SU-DHL-6 (cell line): ENCODE measurements around the gene RBM28.

Experiments
- H2AFZ ChIP-seq: fragments of 200-600 bp; sonication (generic); 2 replicates; pipeline ENCODE4 v1.6.1; 2014; ENCODE audit warnings: low read depth, mild to moderate bottlenecking, moderate library complexity, mixed read lengths, antibody characterized with exemption, low read length; ENCODE audit not compliant: severe bottlenecking
- H3F3A ChIP-seq: fragments of 200-600 bp; shearing (Covaris generic); 2 replicates; pipeline ENCODE4 v1.6.0; 2016; ENCODE audit warnings: antibody characterized with exemption, mild to moderate bottlenecking; ENCODE audit not compliant: insufficient read depth
- H3K27ac ChIP-seq: fragments of 200-600 bp; sonication (generic); 2 replicates; pipeline ENCODE4 v1.5.1; 2016; ENCODE audit warnings: low read depth, mild to moderate bottlenecking, low read length, moderate library complexity, mixed read lengths
- H3K27me3 ChIP-seq: fragments of 200-600 bp; sonication (generic), shearing (Covaris generic); 2 replicates; pipeline ENCODE4 v1.6.0; 2014; ENCODE audit warnings: mild to moderate bottlenecking, low read length
- H3K36me3 ChIP-seq: fragments of 200-600 bp; sonication (generic); 2 replicates; pipeline ENCODE4 v1.6.1; 2014; ENCODE audit warnings: mild to moderate bottlenecking, low read length, mixed read lengths
- H3K4me2 ChIP-seq: fragments of 300-600, 200-600 bp; shearing (Covaris generic), sonication (generic); 2 replicates; pipeline ENCODE4 v1.6.0; 2014; ENCODE audit warnings: low read length, low read depth, mild to moderate bottlenecking; ENCODE audit not compliant: poor library complexity, severe bottlenecking
- H3K4me3 ChIP-seq: fragments of 200-600 bp; sonication (generic); 2 replicates; pipeline ENCODE4 v1.5.1; 2014; ENCODE audit warnings: antibody characterized with exemption, low read length, mild to moderate bottlenecking, mixed read lengths; ENCODE audit not compliant: insufficient read depth, poor library complexity, severe bottlenecking
- H3K79me2 ChIP-seq: fragments of 200-600 bp; sonication (generic); 2 replicates; pipeline ENCODE4 v1.6.1; 2014; ENCODE audit warnings: mild to moderate bottlenecking, low read length, moderate library complexity; ENCODE audit not compliant: insufficient read depth
- H3K9ac ChIP-seq: fragments of 200-600 bp; sonication (generic); 2 replicates; pipeline ENCODE4 v1.7.0; 2014; ENCODE audit warnings: mild to moderate bottlenecking, low read length
- H3K9me2 ChIP-seq: fragments of 200-600 bp; sonication (generic); replicated peaks from 2 replicates; pipeline ENCODE4 v1.6.1; 2014; ENCODE audit warnings: low read length; ENCODE audit not compliant: insufficient read depth
- H3K9me3 ChIP-seq: fragments of 200-600 bp; sonication (generic); 2 replicates; pipeline ENCODE4 v1.6.1; 2014; ENCODE audit warnings: low read length, mixed read lengths; ENCODE audit not compliant: insufficient read depth
- H4K20me1 ChIP-seq: fragments of 200-600 bp; sonication (generic); 2 replicates; pipeline ENCODE4 v1.6.1; 2014; ENCODE audit warnings: low read depth, mild to moderate bottlenecking, antibody characterized with exemption, low read length, moderate library complexity, mixed read lengths
- EZH2phosphoT487 ChIP-seq: fragments of 200-600 bp; sonication (generic), shearing (Covaris generic); conservative IDR thresholded peaks from 2 replicates; pipeline ENCODE4 v1.6.1; 2018; ENCODE audit warnings: mild to moderate bottlenecking, antibody characterized with exemption, low read length, moderate library complexity, mixed read lengths
- TF ChIP-seq, protein P1 (sequence below): fragments of 200-600 bp; sonication (generic); IDR thresholded peaks from one replicate; pipeline ENCODE4 v1.5.1; 2017; ENCODE audit warnings: antibody characterized with exemption, mild to moderate bottlenecking, low read length, moderate library complexity; ENCODE audit not compliant: insufficient read depth, poor library complexity, severe bottlenecking

Gene RBM28

DNA sequence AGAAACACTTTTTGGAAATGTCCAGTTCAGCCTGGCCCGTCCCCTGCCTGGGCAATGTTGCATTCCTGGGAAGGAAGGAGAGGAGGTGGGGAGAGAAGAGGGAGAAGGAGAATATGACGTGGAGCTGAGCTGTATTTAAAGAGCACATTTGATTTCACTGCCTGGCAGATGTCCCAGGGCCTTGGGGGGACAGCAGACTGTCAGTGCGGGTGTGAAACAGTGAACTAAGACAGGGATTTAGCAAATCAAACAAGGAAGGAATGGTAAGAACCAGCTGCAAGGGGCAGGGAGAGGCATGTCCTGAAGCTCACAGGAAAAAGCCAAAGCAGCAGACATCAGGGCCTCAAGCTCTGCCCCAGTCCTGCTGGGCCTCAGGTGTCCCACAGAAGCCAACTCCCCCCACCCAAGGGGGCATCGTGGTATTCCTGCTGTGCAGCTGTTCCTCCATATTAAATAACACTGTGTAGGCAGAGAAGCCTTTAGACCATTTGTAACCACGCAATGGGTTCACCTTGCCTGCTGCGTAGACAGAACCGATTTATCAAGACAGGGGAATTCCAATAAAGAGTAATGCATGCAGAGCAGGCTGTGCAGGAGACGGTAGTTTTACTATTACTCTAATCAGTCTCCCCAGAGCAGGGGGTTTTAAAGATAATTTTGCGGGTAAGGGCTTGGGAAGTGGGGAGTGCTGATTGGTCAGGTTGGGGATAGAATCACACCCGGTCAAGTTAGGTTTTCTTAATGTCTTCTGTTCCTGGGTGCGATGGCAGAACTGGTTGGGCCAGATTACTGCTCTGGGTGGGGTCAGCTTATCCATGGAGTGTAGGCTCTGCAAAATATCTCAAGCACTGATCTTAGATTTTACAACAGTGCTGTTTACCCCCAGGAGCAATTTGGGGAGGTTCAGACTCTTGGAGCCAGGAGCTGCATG lies 84.3 kb downstream of the RBM28 start:
- Histone ChIP-seq H3K4me3 (no peak overlapping the region), H3K9me3 (no peaks in the 10 kb centered on the region), H4K20me1 (no peaks in the 10 kb centered on the region), H3K4me2 (no peak overlapping the region), H3K27me3 (no peaks in the 10 kb centered on the region), H3K9me2 (no peaks in the 10 kb centered on the region), H3K36me3 (no peaks in the 10 kb centered on the region), H3K79me2 (no peaks in the 10 kb centered on the region), H3F3A (no peaks in the 10 kb centered on the region), H3K9ac (no peak overlapping the region), H3K27ac (no peak overlapping the region), H2AFZ (no peak overlapping the region)
- TF ChIP-seq, protein P1, sequence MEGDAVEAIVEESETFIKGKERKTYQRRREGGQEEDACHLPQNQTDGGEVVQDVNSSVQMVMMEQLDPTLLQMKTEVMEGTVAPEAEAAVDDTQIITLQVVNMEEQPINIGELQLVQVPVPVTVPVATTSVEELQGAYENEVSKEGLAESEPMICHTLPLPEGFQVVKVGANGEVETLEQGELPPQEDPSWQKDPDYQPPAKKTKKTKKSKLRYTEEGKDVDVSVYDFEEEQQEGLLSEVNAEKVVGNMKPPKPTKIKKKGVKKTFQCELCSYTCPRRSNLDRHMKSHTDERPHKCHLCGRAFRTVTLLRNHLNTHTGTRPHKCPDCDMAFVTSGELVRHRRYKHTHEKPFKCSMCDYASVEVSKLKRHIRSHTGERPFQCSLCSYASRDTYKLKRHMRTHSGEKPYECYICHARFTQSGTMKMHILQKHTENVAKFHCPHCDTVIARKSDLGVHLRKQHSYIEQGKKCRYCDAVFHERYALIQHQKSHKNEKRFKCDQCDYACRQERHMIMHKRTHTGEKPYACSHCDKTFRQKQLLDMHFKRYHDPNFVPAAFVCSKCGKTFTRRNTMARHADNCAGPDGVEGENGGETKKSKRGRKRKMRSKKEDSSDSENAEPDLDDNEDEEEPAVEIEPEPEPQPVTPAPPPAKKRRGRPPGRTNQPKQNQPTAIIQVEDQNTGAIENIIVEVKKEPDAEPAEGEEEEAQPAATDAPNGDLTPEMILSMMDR, result no peak
- TF ChIP-seq EZH2phosphoT487, result no peak

DNA sequence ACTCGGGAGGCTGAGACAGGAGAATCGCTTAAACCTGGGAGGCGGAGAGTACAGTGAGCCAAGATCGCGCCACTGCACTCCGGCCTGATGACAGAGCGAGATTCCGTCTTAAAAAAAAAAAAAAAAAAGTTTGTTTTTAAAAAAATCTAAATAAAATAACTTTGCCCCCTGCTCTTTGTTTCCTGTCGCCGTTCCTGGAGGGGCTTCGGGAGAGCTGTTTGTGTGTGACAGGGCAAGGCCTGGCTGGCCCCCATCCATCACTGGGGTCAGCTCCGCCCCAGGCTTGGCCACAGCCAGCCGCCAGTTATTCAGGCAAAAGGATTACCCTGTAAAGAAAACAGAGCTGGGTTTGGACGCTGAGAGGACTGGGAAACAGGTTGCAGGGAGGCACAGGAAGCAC lies 86.2 kb downstream of the RBM28 start:
- TF ChIP-seq, protein P1, result no peak
- no peak for TF ChIP-seq EZH2phosphoT487
- no peak overlapping the region for H3K27ac ChIP-seq
- H3F3A ChIP-seq, result no peaks in the 10 kb centered on the region
- no peak overlapping the region for H3K4me3 ChIP-seq
- H3K27me3 ChIP-seq, result no peaks in the 10 kb centered on the region
- H3K4me2 ChIP-seq, result no peak overlapping the region
- H3K9me2 ChIP-seq, result no peaks in the 10 kb centered on the region
- H3K79me2 ChIP-seq, result no peaks in the 10 kb centered on the region
- H4K20me1 ChIP-seq, result no peaks in the 10 kb centered on the region
- H3K36me3 ChIP-seq, result no peaks in the 10 kb centered on the region
- H2AFZ ChIP-seq, result no peak overlapping the region
- no peak overlapping the region for H3K9ac ChIP-seq
- no peaks in the 10 kb centered on the region for H3K9me3 ChIP-seq

DNA sequence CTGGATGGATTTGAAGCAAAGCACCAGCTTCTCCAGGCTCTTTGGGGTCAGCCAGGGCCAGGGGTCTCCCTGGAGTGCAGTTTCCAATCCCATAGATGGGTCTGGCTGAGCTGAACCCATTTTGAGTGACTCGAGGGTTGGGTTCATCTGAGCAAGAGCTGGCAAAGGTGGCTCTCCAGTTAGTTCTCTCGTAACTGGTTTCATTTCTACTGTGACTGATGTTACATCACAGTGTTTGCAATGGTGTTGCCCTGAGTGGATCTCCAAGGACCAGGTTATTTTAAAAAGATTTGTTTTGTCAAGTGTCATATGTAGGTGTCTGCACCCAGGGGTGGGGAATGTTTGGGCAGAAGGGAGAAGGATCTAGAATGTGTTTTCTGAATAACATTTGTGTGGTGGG lies 88.4 kb downstream of the RBM28 start:
- H3K27me3 ChIP-seq, result no peaks in the 10 kb centered on the region

More for the DNA sequence above, 88.4 kb downstream of the RBM28 start:
- H3K4me3 ChIP-seq, result no peak overlapping the region
- no peaks in the 10 kb centered on the region for H3K9me2 ChIP-seq
- H3K9me3 ChIP-seq, result no peaks in the 10 kb centered on the region
- no peak for TF ChIP-seq EZH2phosphoT487
- TF ChIP-seq, protein P1, result no peak
- H4K20me1 ChIP-seq, result no peaks in the 10 kb centered on the region
- H2AFZ ChIP-seq, result no peak overlapping the region
- no peaks in the 10 kb centered on the region for H3F3A ChIP-seq
- H3K79me2 ChIP-seq, result no peaks in the 10 kb centered on the region
- H3K27ac ChIP-seq, result no peak overlapping the region
- no peak overlapping the region for H3K4me2 ChIP-seq
- H3K9ac ChIP-seq, result no peak overlapping the region
- no peaks in the 10 kb centered on the region for H3K36me3 ChIP-seq
